Uterus (tissue), 2 donors: ENCODE data around the gene GPR12.

Experiments
- CTCF ChIP-seq, 4 experiments: fragments of 200-600 bp in 2 of 4; fragments of 450-650 bp in 2 of 4; sonication (generic) in 2 of 4; IDR thresholded peaks; one replicate each; pipeline ENCODE4 v1.5.1; 2016 to 2019; ENCODE audit warnings: antibody characterized with exemption in 4 of 4, mild to moderate bottlenecking in 2 of 4, moderate library complexity in 1 of 4
- POLR2A ChIP-seq, 2 donors: fragments of 450-650 bp; IDR thresholded peaks; one replicate each; pipeline ENCODE4 v1.6.1; 2016; ENCODE audit warnings: antibody characterized with exemption in 2 of 2, mild to moderate bottlenecking in 1 of 2, moderate library complexity in 1 of 2

- no peak for TF ChIP-seq POLR2A (IDR thresholded peaks at IDR 0.05)
- no peak for TF ChIP-seq CTCF (IDR thresholded peaks at IDR 0.05)
Observed at GRCh38 chr13:26784704-26785639, 24.4 kb upstream of the GPR12 start.
